ENCODE results near the gene SCPEP1. TPM values are rescaled to one million over a fixed set of nuclear protein-coding genes. Genes with fewer than 3 reads are reported as not detected.

SCPEP1 gene
- polyA plus RNA-seq, 1 of the 3 experiments (the other 2 are of a cell fraction) = 99.6 TPM

DNA sequence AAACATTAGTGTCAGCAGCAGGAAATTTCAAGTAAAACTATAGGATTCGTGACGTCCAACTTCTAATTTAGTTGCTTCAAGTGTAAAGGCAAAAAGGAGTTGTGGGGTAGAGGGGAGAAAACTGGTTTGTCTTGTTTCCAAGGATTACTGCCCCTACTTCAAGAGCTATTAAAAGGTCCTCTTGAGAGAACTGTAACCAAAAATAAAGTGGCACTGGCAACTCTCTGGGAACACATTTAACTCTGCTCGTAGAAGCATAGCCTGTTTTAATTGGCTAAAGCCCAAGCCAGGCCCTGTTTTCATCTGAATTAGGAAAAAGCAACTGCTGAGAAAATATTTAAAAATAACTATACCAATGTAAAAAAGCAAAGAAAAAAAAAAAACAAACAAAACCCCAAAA, 55.4 kb downstream of the SCPEP1 start:
- Histone ChIP-seq H3K27me3 (ENCODE audit: insufficient read depth) (peaks cover 5% of the 10 kb centered on the region), H2AFZ (ENCODE audit: low read depth) (no peak overlapping the region), H3K27ac (ENCODE audit: low read depth in 2 of 2, low read length in 1 of 2) (no peak overlapping the region), H3K4me2 (no peak overlapping the region), H3K36me3 (replicated peaks in 1 of 2; ENCODE audit: control insufficient read depth in 1 of 2, insufficient read depth in 2 of 2, low read length in 1 of 2) (no peaks in the 10 kb centered on the region), H3F3A (replicated peaks; ENCODE audit: insufficient read depth) (no peaks in the 10 kb centered on the region), H3K9me2 (no peaks in the 10 kb centered on the region), H3K79me2 (ENCODE audit: insufficient read depth) (no peaks in the 10 kb centered on the region), H3K4me1 (ENCODE audit: control insufficient read depth in 1 of 2, insufficient read depth in 2 of 2, low read depth in 1 of 2, low read length in 1 of 2) (no peaks in the 10 kb centered on the region), H3K9me3 (no peaks in the 10 kb centered on the region), H4K20me1 (ENCODE audit: insufficient read depth) (no peaks in the 10 kb centered on the region), H3K4me3 (ENCODE audit: low read depth in 2 of 2, low read length in 1 of 2) (no peak overlapping the region), H3K9ac (no peak overlapping the region)
- CTCF ChIA-PET = interaction anchor here (1.5 kb wide), 1 partner anchor 217 kb away, joined by 3 read pairs; no protein-coding TSS in a partner anchor
- POLR2A ChIA-PET = no interaction called here
- DNase-seq = no peak
- TF ChIP-seq RXRA (IDR thresholded peaks at IDR 0.05; ENCODE audit: borderline replicate concordance, low read depth) = no peak
- TF ChIP-seq, protein P1, sequence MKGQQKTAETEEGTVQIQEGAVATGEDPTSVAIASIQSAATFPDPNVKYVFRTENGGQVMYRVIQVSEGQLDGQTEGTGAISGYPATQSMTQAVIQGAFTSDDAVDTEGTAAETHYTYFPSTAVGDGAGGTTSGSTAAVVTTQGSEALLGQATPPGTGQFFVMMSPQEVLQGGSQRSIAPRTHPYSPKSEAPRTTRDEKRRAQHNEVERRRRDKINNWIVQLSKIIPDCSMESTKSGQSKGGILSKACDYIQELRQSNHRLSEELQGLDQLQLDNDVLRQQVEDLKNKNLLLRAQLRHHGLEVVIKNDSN (IDR thresholded peaks at IDR 0.05; ENCODE audit: borderline replicate concordance, low read depth) = no peak
- TF ChIP-seq, protein P2, sequence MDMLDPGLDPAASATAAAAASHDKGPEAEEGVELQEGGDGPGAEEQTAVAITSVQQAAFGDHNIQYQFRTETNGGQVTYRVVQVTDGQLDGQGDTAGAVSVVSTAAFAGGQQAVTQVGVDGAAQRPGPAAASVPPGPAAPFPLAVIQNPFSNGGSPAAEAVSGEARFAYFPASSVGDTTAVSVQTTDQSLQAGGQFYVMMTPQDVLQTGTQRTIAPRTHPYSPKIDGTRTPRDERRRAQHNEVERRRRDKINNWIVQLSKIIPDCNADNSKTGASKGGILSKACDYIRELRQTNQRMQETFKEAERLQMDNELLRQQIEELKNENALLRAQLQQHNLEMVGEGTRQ (IDR thresholded peaks at IDR 0.05; ENCODE audit: borderline replicate concordance, low read depth, low read length) = no peak
- TF ChIP-seq MXI1 (IDR thresholded peaks at IDR 0.05; ENCODE audit: low read depth, low read length) = no peak
- TF ChIP-seq, protein P3, sequence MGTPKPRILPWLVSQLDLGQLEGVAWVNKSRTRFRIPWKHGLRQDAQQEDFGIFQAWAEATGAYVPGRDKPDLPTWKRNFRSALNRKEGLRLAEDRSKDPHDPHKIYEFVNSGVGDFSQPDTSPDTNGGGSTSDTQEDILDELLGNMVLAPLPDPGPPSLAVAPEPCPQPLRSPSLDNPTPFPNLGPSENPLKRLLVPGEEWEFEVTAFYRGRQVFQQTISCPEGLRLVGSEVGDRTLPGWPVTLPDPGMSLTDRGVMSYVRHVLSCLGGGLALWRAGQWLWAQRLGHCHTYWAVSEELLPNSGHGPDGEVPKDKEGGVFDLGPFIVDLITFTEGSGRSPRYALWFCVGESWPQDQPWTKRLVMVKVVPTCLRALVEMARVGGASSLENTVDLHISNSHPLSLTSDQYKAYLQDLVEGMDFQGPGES (IDR thresholded peaks at IDR 0.05; ENCODE audit: low read depth, low read length) = no peak
- TF ChIP-seq POLR2AphosphoS5 (IDR thresholded peaks at IDR 0.05; ENCODE audit: low read depth, low read length) = no peak
- TF ChIP-seq ELF1 (IDR thresholded peaks at IDR 0.05) = no peak
- WGBS (ENCODE audit: low lambda C conversion rate) = 28% methylated on average over 3 of the region's 3 CpGs

DNA sequence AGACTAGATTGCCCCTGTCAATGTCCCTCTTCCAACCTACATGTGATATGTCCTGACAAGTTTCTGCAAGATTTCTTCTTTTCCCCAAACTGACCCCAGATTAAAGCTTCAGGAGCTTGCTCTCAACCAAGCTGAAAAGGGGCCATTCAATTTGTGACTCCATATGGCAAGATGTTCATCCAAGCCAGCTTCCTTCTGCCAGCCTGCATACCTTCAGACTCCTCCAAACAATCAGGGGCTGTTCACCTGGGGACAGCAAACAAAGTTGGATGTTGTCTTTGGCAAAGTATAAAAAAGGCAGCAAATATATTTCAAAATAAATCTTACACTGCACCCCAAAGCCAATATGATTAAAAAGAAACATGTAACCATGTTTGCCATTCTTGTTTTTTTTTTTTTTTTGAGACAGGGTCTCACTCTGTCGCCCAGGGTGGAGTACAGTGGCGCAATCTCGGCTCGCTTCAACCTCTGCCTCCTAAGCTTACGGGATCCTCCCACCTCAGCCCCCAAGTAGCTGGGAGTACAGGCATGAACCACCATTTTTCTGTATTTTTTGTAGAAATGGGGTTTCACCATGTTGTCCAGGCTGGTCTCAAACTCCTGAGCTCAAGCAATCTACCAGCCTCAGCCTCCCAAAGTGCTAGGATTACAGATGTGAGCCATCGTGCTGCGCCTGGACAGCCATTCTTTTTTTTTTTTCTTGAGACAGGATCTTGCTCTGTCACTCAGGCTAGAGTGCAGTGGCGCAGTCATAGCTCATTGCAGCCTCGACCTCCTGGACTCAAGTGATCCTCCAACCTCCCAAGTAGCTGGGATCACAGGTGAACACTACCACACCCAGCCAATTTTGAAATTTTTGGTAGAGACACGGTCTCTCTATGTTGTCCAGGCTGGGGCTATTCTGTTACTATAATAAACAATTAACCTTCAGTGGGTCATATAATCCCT, 57.1 kb downstream of the SCPEP1 start:
- no peak overlapping the region for H3K27ac ChIP-seq (ENCODE audit: low read depth in 2 of 2, low read length in 1 of 2)
- CTCF ChIA-PET = interaction anchor here (0.6 to 2.6 kb wide), 4 partner anchors 10 to 1859 kb away, joined by 3 to 9 read pairs (median 5); no protein-coding TSS in a partner anchor
- no peaks in the 10 kb centered on the region for H3K9me3 ChIP-seq
- H3K79me2 ChIP-seq (ENCODE audit: insufficient read depth) = no peaks in the 10 kb centered on the region
- DNase-seq = no peak
- H3K9ac ChIP-seq = no peak overlapping the region
- TF ChIP-seq SMC3 (IDR thresholded peaks at IDR 0.05; ENCODE audit: low read depth, low read length) (no peak), RAD21 (IDR thresholded peaks at IDR 0.05; ENCODE audit: low read length) (no peak), ELF1 (IDR thresholded peaks at IDR 0.05) (no peak), CHD2 (IDR thresholded peaks at IDR 0.05; ENCODE audit: low read length, partially characterized antibody) (no peak), MXI1 (IDR thresholded peaks at IDR 0.05; ENCODE audit: low read depth, low read length) (no peak), TAF1 (IDR thresholded peaks at IDR 0.05; ENCODE audit: borderline replicate concordance, low read depth, low read length) (no peak), EP300 (IDR thresholded peaks at IDR 0.05; ENCODE audit: borderline replicate concordance in 1 of 2, low read depth in 1 of 2, low read length in 1 of 2) (no peak), MEF2A (IDR thresholded peaks at IDR 0.05; ENCODE audit: borderline replicate concordance, low read depth) (no peak), JUND (IDR thresholded peaks at IDR 0.05) (no peak), EZH2phosphoT487 (IDR thresholded peaks at IDR 0.05; ENCODE audit: borderline replicate concordance, low read depth) (no peak), YY1 (IDR thresholded peaks at IDR 0.05; ENCODE audit: low read depth) (no peak)
- TF ChIP-seq, protein P4, sequence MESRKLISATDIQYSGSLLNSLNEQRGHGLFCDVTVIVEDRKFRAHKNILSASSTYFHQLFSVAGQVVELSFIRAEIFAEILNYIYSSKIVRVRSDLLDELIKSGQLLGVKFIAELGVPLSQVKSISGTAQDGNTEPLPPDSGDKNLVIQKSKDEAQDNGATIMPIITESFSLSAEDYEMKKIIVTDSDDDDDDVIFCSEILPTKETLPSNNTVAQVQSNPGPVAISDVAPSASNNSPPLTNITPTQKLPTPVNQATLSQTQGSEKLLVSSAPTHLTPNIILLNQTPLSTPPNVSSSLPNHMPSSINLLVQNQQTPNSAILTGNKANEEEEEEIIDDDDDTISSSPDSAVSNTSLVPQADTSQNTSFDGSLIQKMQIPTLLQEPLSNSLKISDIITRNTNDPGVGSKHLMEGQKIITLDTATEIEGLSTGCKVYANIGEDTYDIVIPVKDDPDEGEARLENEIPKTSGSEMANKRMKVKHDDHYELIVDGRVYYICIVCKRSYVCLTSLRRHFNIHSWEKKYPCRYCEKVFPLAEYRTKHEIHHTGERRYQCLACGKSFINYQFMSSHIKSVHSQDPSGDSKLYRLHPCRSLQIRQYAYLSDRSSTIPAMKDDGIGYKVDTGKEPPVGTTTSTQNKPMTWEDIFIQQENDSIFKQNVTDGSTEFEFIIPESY (IDR thresholded peaks at IDR 0.05; ENCODE audit: borderline replicate concordance, low read depth) = no peak
- TF ChIP-seq, protein P2 (IDR thresholded peaks at IDR 0.05; ENCODE audit: borderline replicate concordance, low read depth, low read length) = no peak
- TF ChIP-seq, protein P5, sequence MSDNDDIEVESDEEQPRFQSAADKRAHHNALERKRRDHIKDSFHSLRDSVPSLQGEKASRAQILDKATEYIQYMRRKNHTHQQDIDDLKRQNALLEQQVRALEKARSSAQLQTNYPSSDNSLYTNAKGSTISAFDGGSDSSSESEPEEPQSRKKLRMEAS (IDR thresholded peaks at IDR 0.05; ENCODE audit: low read depth) = no peak
- TF ChIP-seq, protein P1 (IDR thresholded peaks at IDR 0.05; ENCODE audit: borderline replicate concordance, low read depth) = no peak
- no peak overlapping the region for H2AFZ ChIP-seq (ENCODE audit: low read depth)
- no peak overlapping the region for H3K4me2 ChIP-seq
- no peaks in the 10 kb centered on the region for H4K20me1 ChIP-seq (ENCODE audit: insufficient read depth)
- WGBS (ENCODE audit: low lambda C conversion rate) = 62% methylated on average over 10 of the region's 10 CpGs
- no peaks in the 10 kb centered on the region for H3F3A ChIP-seq (replicated peaks; ENCODE audit: insufficient read depth)
- POLR2A ChIA-PET = no interaction called here
- H3K4me1 ChIP-seq (ENCODE audit: control insufficient read depth in 1 of 2, insufficient read depth in 2 of 2, low read depth in 1 of 2, low read length in 1 of 2) = no peaks in the 10 kb centered on the region
- H3K9me2 ChIP-seq = no peaks in the 10 kb centered on the region
- peaks cover 5% of the 10 kb centered on the region for H3K27me3 ChIP-seq (ENCODE audit: insufficient read depth)
- H3K4me3 ChIP-seq (ENCODE audit: low read depth in 2 of 2, low read length in 1 of 2) = no peak overlapping the region
- no peaks in the 10 kb centered on the region for H3K36me3 ChIP-seq (replicated peaks in 1 of 2; ENCODE audit: control insufficient read depth in 1 of 2, insufficient read depth in 2 of 2, low read length in 1 of 2)
